NCI-H510A treated with DMSO at 0.1 percent for 48 hours (cell line): Measurements from ENCODE around the gene COX4I2.

Experiments used
- DNase-seq: peaks from one replicate; lab custom pipeline; 2025; lab: John Stamatoyannopoulos, UW

Gene COX4I2

GRCh38 chr20:31677553-31678260, 40.0 kb downstream of the COX4I2 start:
- no peak for DNase-seq

GRCh38 chr20:31678389-31679356, 41.0 kb downstream of the COX4I2 start:
- DNase-seq: no peak

GRCh38 chr20:31679357-31680285, 41.9 kb downstream of the COX4I2 start:
- no peak for DNase-seq

- no peak for DNase-seq
Observed at GRCh38 chr20:31680286-31681127, 42.8 kb downstream of the COX4I2 start.

- no peak for DNase-seq
Observed at GRCh38 chr20:31681128-31681727, 43.5 kb downstream of the COX4I2 start.

- DNase-seq: no peak
Observed at GRCh38 chr20:31681769-31682168, 44.1 kb downstream of the COX4I2 start.

GRCh38 chr20:31682352-31682751, 44.6 kb downstream of the COX4I2 start:
- DNase-seq: no peak

GRCh38 chr20:31682927-31683326, 45.2 kb downstream of the COX4I2 start:
- DNase-seq: no peak

GRCh38 chr20:31684153-31685015, 46.7 kb downstream of the COX4I2 start:
- peak; percentile 54 for DNase-seq

GRCh38 chr20:31685853-31686643, 48.3 kb downstream of the COX4I2 start:
- no peak for DNase-seq

GRCh38 chr20:31687777-31688176, 50.1 kb downstream of the COX4I2 start:
- DNase-seq: no peak

- DNase-seq: no peak
Observed at GRCh38 chr20:31689141-31689540, 51.4 kb downstream of the COX4I2 start.

- no peak for DNase-seq
Observed at GRCh38 chr20:31690124-31690666, 52.5 kb downstream of the COX4I2 start.

- DNase-seq: no peak
Observed at GRCh38 chr20:31691646-31692275, 54.0 kb downstream of the COX4I2 start.

- DNase-seq: no peak
Observed at GRCh38 chr20:31693402-31693801, 55.7 kb downstream of the COX4I2 start.

GRCh38 chr20:31693987-31694661, 56.4 kb downstream of the COX4I2 start:
- DNase-seq: peak; percentile 40
